DOHH2 (cell line): ENCODE measurements around the gene CHAMP1.

Source experiments
- H3F3A ChIP-seq: fragments of 200-600 bp; sonication (generic), shearing (Covaris generic); 2 replicates; pipeline ENCODE4 v1.6.0; 2016; ENCODE audit warnings: antibody characterized with exemption, mild to moderate bottlenecking; ENCODE audit not compliant: control insufficient read depth, insufficient read depth
- H3K27ac ChIP-seq: fragments of 200-600 bp; sonication (generic); 2 replicates; pipeline ENCODE4 v1.5.1; 2014; ENCODE audit warnings: low read depth, mild to moderate bottlenecking, low read length, moderate library complexity
- H3K27me3 ChIP-seq: fragments of 200-600 bp; sonication (generic); 2 replicates; pipeline ENCODE4 v1.6.1; 2014; ENCODE audit warnings: mild to moderate bottlenecking, low read length, mixed read lengths; ENCODE audit not compliant: control insufficient read depth
- H3K36me3 ChIP-seq: fragments of 200-600 bp; sonication (generic); 2 replicates; pipeline ENCODE4 v1.6.1; 2014; ENCODE audit warnings: mild to moderate bottlenecking, low read length, moderate library complexity, mixed read lengths; ENCODE audit not compliant: control insufficient read depth
- H3K4me1 ChIP-seq: fragments of 200-600 bp; sonication (generic); 2 replicates; pipeline ENCODE4 v1.6.1; 2014; ENCODE audit warnings: mild to moderate bottlenecking, low read length, mixed read lengths; ENCODE audit not compliant: control insufficient read depth
- H3K4me2 ChIP-seq: fragments of 200-600 bp; sonication (generic); 2 replicates; pipeline ENCODE4 v1.6.0; 2014; ENCODE audit warnings: mild to moderate bottlenecking, low read length, moderate library complexity
- H3K4me3 ChIP-seq: fragments of 200-600 bp; sonication (generic); 2 replicates; pipeline ENCODE4 v1.5.1; 2014; ENCODE audit warnings: mild to moderate bottlenecking, low read length, mixed read lengths
- H3K79me2 ChIP-seq: fragments of 200-600 bp; sonication (generic); 2 replicates; pipeline ENCODE4 v1.6.1; 2014; ENCODE audit warnings: mild to moderate bottlenecking, low read length, mixed read lengths; ENCODE audit not compliant: control insufficient read depth
- H3K9me2 ChIP-seq: fragments of 200-600 bp; sonication (generic); replicated peaks from 2 replicates; pipeline ENCODE4 v1.6.1; 2014; ENCODE audit warnings: mild to moderate bottlenecking, low read length, mixed read lengths; ENCODE audit not compliant: control insufficient read depth
- H3K9me3 ChIP-seq: fragments of 200-600 bp; sonication (generic); 2 replicates; pipeline ENCODE4 v1.6.1; 2014; ENCODE audit warnings: antibody characterized with exemption, low read length, mixed read lengths; ENCODE audit not compliant: control insufficient read depth, insufficient read depth
- H4K20me1 ChIP-seq: fragments of 200-600 bp; sonication (generic); 2 replicates; pipeline ENCODE4 v1.6.0; 2014; ENCODE audit warnings: low read depth, mild to moderate bottlenecking, antibody characterized with exemption, low read length, moderate library complexity; ENCODE audit not compliant: control insufficient read depth, insufficient read depth
- EZH2phosphoT487 ChIP-seq: fragments of 200-600 bp; sonication (generic); IDR thresholded peaks from 2 replicates; pipeline ENCODE4 v1.6.1; 2017; ENCODE audit warnings: borderline replicate concordance, mild to moderate bottlenecking, antibody characterized with exemption, low read length, moderate library complexity, mixed read lengths
- TF ChIP-seq, protein P1 (sequence below): fragments of 200-600 bp; sonication (generic); IDR thresholded peaks from one replicate; pipeline ENCODE4 v1.5.1; 2014; ENCODE audit warnings: antibody characterized with exemption, mild to moderate bottlenecking, low read depth, low read length; ENCODE audit not compliant: poor library complexity, severe bottlenecking

CHAMP1 gene

DNA sequence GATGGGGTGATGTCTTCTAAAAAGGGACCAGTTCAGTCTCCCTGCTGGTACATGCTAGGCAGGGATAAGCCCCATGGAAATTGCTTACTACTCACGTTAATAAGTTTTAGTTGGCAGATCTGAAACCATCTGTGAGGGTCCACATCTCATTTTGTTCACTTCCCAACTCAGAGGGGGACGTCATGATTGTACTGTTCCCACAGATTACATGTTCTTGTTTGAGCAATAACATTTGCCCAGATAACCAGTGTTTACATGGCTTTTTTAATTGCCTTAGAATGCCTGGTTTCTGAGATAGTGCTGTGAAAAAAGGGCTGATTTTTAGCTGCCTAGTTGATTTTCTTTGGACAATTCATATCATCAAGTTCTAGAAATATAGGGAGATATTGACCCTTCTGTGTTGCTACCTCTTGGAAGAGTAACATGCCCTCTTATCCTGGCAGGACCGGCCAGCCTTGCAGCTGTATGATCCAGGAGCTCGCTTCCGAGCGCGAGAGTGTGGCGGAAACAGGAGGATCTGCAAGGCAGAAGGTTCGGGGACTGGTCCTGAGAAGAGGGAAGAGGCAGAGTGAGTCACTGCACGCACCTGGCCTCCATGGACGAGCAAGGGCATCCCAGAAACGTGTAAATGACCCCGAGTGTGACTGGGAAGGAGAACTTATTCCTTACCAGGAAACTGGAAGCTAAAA is 9.8 kb upstream of the CHAMP1 start:
- Histone ChIP-seq H3K4me3 (no peak overlapping the region), H3K4me2 (no peak overlapping the region), H3K27ac (no peak overlapping the region), H3K9me2 (no peaks in the 10 kb centered on the region), H4K20me1 (no peaks in the 10 kb centered on the region), H3K36me3 (peaks cover 58% of the 10 kb centered on the region), H3K4me1 (peaks cover 6% of the 10 kb centered on the region), H3K27me3 (no peaks in the 10 kb centered on the region), H3K79me2 (peaks cover 2% of the 10 kb centered on the region; the same call in 1 of the 2 replicates), H3K9me3 (no peaks in the 10 kb centered on the region), H3F3A (peaks cover 11% of the 10 kb centered on the region)
- no peak for TF ChIP-seq EZH2phosphoT487
- TF ChIP-seq, protein P1, sequence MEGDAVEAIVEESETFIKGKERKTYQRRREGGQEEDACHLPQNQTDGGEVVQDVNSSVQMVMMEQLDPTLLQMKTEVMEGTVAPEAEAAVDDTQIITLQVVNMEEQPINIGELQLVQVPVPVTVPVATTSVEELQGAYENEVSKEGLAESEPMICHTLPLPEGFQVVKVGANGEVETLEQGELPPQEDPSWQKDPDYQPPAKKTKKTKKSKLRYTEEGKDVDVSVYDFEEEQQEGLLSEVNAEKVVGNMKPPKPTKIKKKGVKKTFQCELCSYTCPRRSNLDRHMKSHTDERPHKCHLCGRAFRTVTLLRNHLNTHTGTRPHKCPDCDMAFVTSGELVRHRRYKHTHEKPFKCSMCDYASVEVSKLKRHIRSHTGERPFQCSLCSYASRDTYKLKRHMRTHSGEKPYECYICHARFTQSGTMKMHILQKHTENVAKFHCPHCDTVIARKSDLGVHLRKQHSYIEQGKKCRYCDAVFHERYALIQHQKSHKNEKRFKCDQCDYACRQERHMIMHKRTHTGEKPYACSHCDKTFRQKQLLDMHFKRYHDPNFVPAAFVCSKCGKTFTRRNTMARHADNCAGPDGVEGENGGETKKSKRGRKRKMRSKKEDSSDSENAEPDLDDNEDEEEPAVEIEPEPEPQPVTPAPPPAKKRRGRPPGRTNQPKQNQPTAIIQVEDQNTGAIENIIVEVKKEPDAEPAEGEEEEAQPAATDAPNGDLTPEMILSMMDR, result no peak

DNA sequence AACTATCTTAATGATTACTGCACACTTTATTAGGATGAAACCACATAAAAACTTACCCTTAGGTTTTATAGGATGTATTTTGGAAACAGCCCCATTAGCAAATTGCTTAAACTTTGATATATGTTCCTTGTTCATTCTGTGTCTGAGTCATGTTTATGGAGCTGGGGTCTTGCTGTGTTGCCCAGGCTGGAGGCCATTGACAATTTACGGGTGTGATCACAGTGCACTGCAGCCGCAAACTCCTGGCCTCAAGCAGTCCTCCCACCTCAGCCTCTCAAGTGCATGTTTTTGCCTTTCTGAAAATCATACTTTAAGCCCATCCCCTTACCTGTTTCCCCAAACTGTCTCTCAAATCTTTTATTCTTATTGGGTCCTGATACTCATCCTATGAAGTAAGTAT is 5.2 kb upstream of the CHAMP1 start:
- Histone ChIP-seq H3K4me3 (no peak overlapping the region), H3K79me2 (peaks cover 7% of the 10 kb centered on the region), H3K9me3 (no peaks in the 10 kb centered on the region), H3K27ac (no peak overlapping the region), H3K27me3 (no peaks in the 10 kb centered on the region), H3K36me3 (peaks cover 21% of the 10 kb centered on the region), H3K4me2 (no peak overlapping the region), H3K9me2 (no peaks in the 10 kb centered on the region), H3K4me1 (peaks cover 49% of the 10 kb centered on the region), H3F3A (peaks cover 44% of the 10 kb centered on the region), H4K20me1 (no peaks in the 10 kb centered on the region)
- TF ChIP-seq, protein P1, result no peak
- no peak for TF ChIP-seq EZH2phosphoT487

DNA sequence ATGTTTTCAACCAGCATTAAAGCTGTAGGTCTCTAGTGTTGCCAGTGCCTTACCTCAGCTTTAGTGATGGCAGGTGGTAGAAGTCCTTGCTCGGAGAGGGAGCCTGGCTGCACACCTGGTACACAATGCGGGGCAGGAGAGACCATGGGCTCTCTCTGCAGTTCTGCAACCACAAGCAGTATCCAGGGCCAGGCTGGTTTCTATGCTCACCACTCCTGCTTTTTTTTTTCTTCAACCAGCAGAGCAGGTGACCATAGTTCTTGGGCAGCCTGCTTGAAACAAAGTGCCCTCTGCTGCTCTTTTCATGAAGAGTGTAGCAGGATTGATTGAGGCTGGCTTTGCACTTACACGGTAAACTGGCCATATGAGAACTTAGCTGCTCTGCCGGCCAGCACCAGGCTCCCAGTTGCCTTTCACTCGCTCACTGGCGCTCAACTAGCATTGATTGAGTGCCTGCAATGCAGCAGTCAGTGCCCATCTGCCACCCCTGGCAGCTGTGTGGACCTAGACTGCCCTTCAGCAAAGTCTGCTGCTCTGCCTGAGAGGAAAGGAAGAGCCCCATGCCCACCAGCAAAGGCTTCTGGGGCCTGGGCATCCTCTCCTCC is 4.4 kb upstream of the CHAMP1 start:
- no peak overlapping the region for H3K27ac ChIP-seq
- H3K4me2 ChIP-seq, result no peak overlapping the region
- TF ChIP-seq, protein P1, result no peak
- TF ChIP-seq EZH2phosphoT487, result no peak
- peaks cover 49% of the 10 kb centered on the region for H3K4me1 ChIP-seq
- no peaks in the 10 kb centered on the region for H3K9me3 ChIP-seq
- H3K27me3 ChIP-seq, result no peaks in the 10 kb centered on the region
- peaks cover 14% of the 10 kb centered on the region for H3K79me2 ChIP-seq
- H3K4me3 ChIP-seq, result no peak overlapping the region
- peaks cover 47% of the 10 kb centered on the region for H3F3A ChIP-seq
- peaks cover 20% of the 10 kb centered on the region for H3K36me3 ChIP-seq
- H4K20me1 ChIP-seq, result peaks cover 2% of the 10 kb centered on the region; the same call in 1 of the 2 replicates
- H3K9me2 ChIP-seq, result no peaks in the 10 kb centered on the region
